Mesodermal cell (in vitro differentiated cells): ENCODE data around the gene NEDD9.

Experiments
- H3K27ac ChIP-seq: 2 replicates; pipeline ENCODE4 v1.7.0; 2013; ENCODE audit warnings: mild to moderate bottlenecking, low read depth, low read length, moderate library complexity; ENCODE audit not compliant: severe bottlenecking
- H3K36me3 ChIP-seq: 2 replicates; pipeline ENCODE4 v1.7.1; 2013; ENCODE audit warnings: mild to moderate bottlenecking, low read length, moderate library complexity; ENCODE audit not compliant: control insufficient read depth, insufficient read depth
- H3K4me1 ChIP-seq: one replicate; pipeline ENCODE4 v1.7.1; 2013; ENCODE audit warnings: mild to moderate bottlenecking, low read length; ENCODE audit not compliant: insufficient read depth, control insufficient read depth, poor library complexity, severe bottlenecking
- H3K4me3 ChIP-seq: 2 replicates; pipeline ENCODE4 v1.7.0; 2013; ENCODE audit warnings: low read length, control low read depth, mild to moderate bottlenecking; ENCODE audit not compliant: insufficient read depth, poor library complexity, severe bottlenecking; ENCODE audit errors: extremely low read depth
- H3K9me3 ChIP-seq: 2 replicates; pipeline ENCODE4 v1.7.1; 2013; ENCODE audit warnings: mild to moderate bottlenecking, low read length, moderate library complexity; ENCODE audit not compliant: control insufficient read depth
- WGBS, 2 experiments: methylation state at CpG; one replicate each; pipeline ENCODE4 v1.1.5; 2013; ENCODE audit warnings: missing lambda C conversion rate in 2 of 2; ENCODE audit not compliant: insufficient coverage in 2 of 2; 5-methylcytosine and 5-hydroxymethylcytosine counted together

Gene NEDD9

GRCh38 chr6:11139051-11139960 lies 93.2 kb downstream of the NEDD9 start:
- 97 to 100% methylated on average over 2 of the region's 3 CpGs for WGBS, 2 experiments
- Histone ChIP-seq H3K36me3 (peaks cover 17% of the 10 kb centered on the region), H3K27ac (no peak overlapping the region), H3K9me3 (no peaks in the 10 kb centered on the region), H3K4me1 (peaks cover 24% of the 10 kb centered on the region), H3K4me3 (no peak overlapping the region)

- Histone ChIP-seq H3K27ac (no peak overlapping the region), H3K4me1 (peaks cover 24% of the 10 kb centered on the region), H3K4me3 (no peak overlapping the region), H3K36me3 (peaks cover 19% of the 10 kb centered on the region), H3K9me3 (no peaks in the 10 kb centered on the region)
Measured at GRCh38 chr6:11136809-11137208, 95.7 kb downstream of the NEDD9 start.
